Measurements from ENCODE around the gene CARD11. TPM values are rescaled to one million over a fixed set of nuclear protein-coding genes. Genes with fewer than 3 reads are reported as not detected.

The CARD11 gene
- polyA plus RNA-seq, 1 of the 3 experiments (the other 2 are of a cell fraction): not detected

GRCh38 chr7:3091631-3092030 lies 48.0 kb upstream of the CARD11 start:
- CTCF ChIA-PET: interaction anchor here (1.0 to 5.4 kb wide), 5 partner anchors 10 to 227 kb away, joined by 3 to 56 read pairs (median 4); no protein-coding TSS in a partner anchor
- Histone ChIP-seq H3K79me2 (ENCODE audit: insufficient read depth) (no peaks in the 10 kb centered on the region), H3F3A (replicated peaks; ENCODE audit: insufficient read depth) (no peaks in the 10 kb centered on the region), H3K4me2 (no peak overlapping the region), H3K36me3 (replicated peaks in 1 of 2; ENCODE audit: control insufficient read depth in 1 of 2, insufficient read depth in 2 of 2, low read length in 1 of 2) (no peaks in the 10 kb centered on the region), H4K20me1 (ENCODE audit: insufficient read depth) (no peaks in the 10 kb centered on the region), H3K9me3 (no peaks in the 10 kb centered on the region; the same call in 1 of the 2 replicates), H3K27ac (ENCODE audit: low read depth in 2 of 2, low read length in 1 of 2) (no peak overlapping the region), H3K27me3 (ENCODE audit: insufficient read depth) (no peaks in the 10 kb centered on the region), H3K9ac (no peak overlapping the region), H2AFZ (ENCODE audit: low read depth) (no peak overlapping the region), H3K9me2 (no peaks in the 10 kb centered on the region), H3K4me3 (ENCODE audit: low read depth in 2 of 2, low read length in 1 of 2) (no peak overlapping the region), H3K4me1 (ENCODE audit: control insufficient read depth in 1 of 2, insufficient read depth in 2 of 2, low read depth in 1 of 2, low read length in 1 of 2) (no peaks in the 10 kb centered on the region)
- no peak for DNase-seq
- TF ChIP-seq SIN3A (IDR thresholded peaks at IDR 0.05; ENCODE audit: borderline replicate concordance, low read depth, low read length) (no peak), TAF1 (IDR thresholded peaks at IDR 0.05; ENCODE audit: borderline replicate concordance, low read depth, low read length) (no peak), GATA2 (CRISPR knock-in tag; IDR thresholded peaks at IDR 0.05) (no peak), YY1 (IDR thresholded peaks at IDR 0.05; ENCODE audit: low read depth) (no peak), ELF1 (IDR thresholded peaks at IDR 0.05) (no peak), EP300 (IDR thresholded peaks at IDR 0.05; ENCODE audit: borderline replicate concordance in 1 of 2, low read depth in 1 of 2, low read length in 1 of 2) (no peak), POLR2AphosphoS5 (IDR thresholded peaks at IDR 0.05; ENCODE audit: low read depth, low read length) (no peak), CHD2 (IDR thresholded peaks at IDR 0.05; ENCODE audit: low read length, partially characterized antibody) (no peak), IRF3 (IDR thresholded peaks at IDR 0.05; ENCODE audit: low read depth, low read length) (no peak), TCF12 (IDR thresholded peaks at IDR 0.05) (no peak), EZH2phosphoT487 (IDR thresholded peaks at IDR 0.05; ENCODE audit: borderline replicate concordance, low read depth) (no peak), RAD21 (IDR thresholded peaks at IDR 0.05; ENCODE audit: low read length) (no peak), RFX5 (IDR thresholded peaks at IDR 0.05; ENCODE audit: low read length) (no peak), NFIC (IDR thresholded peaks at IDR 0.05; ENCODE audit: borderline replicate concordance) (no peak), TEAD4 (IDR thresholded peaks at IDR 0.05; ENCODE audit: borderline replicate concordance, insufficient read depth) (no peak), JUND (IDR thresholded peaks at IDR 0.05) (no peak)
- TF ChIP-seq, protein P1, sequence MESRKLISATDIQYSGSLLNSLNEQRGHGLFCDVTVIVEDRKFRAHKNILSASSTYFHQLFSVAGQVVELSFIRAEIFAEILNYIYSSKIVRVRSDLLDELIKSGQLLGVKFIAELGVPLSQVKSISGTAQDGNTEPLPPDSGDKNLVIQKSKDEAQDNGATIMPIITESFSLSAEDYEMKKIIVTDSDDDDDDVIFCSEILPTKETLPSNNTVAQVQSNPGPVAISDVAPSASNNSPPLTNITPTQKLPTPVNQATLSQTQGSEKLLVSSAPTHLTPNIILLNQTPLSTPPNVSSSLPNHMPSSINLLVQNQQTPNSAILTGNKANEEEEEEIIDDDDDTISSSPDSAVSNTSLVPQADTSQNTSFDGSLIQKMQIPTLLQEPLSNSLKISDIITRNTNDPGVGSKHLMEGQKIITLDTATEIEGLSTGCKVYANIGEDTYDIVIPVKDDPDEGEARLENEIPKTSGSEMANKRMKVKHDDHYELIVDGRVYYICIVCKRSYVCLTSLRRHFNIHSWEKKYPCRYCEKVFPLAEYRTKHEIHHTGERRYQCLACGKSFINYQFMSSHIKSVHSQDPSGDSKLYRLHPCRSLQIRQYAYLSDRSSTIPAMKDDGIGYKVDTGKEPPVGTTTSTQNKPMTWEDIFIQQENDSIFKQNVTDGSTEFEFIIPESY (IDR thresholded peaks at IDR 0.05; ENCODE audit: borderline replicate concordance, low read depth): no peak
- TF ChIP-seq, protein P2, sequence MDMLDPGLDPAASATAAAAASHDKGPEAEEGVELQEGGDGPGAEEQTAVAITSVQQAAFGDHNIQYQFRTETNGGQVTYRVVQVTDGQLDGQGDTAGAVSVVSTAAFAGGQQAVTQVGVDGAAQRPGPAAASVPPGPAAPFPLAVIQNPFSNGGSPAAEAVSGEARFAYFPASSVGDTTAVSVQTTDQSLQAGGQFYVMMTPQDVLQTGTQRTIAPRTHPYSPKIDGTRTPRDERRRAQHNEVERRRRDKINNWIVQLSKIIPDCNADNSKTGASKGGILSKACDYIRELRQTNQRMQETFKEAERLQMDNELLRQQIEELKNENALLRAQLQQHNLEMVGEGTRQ (IDR thresholded peaks at IDR 0.05; ENCODE audit: borderline replicate concordance, low read depth, low read length): no peak
- TF ChIP-seq, protein P3, sequence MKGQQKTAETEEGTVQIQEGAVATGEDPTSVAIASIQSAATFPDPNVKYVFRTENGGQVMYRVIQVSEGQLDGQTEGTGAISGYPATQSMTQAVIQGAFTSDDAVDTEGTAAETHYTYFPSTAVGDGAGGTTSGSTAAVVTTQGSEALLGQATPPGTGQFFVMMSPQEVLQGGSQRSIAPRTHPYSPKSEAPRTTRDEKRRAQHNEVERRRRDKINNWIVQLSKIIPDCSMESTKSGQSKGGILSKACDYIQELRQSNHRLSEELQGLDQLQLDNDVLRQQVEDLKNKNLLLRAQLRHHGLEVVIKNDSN (IDR thresholded peaks at IDR 0.05; ENCODE audit: borderline replicate concordance, low read depth): no peak
- POLR2A ChIA-PET: no interaction called here
- WGBS (ENCODE audit: low lambda C conversion rate): 39% methylated on average over 7 of the region's 8 CpGs

Measured in SK-N-SH (cell line).